ENCODE measurements around the gene PFN1. TPM values are rescaled to one million over a fixed set of nuclear protein-coding genes. Genes with fewer than 3 reads are reported as not detected.

PFN1 gene
- total and polyA plus RNA-seq, 9 of the 15 experiments (the other 6 are each of a cell fraction or from before 2014, with no cell fraction given) = 60.5 to 1,479 (median 456) TPM

GRCh38 chr17:4966844-4967538 is 18.7 kb upstream of the PFN1 start (continued):
- TF ChIP-seq SFPQ (IDR thresholded peaks at IDR 0.05; ENCODE audit: low read depth, low read length) (no peak), THRA (IDR thresholded peaks at IDR 0.05) (no peak), ATF3 (IDR thresholded peaks at IDR 0.05) (no peak), ATF3 (CRISPR knock-in tag; conservative IDR thresholded peaks at IDR 0.05) (no peak), CBFA2T3 (IDR thresholded peaks at IDR 0.05) (no peak), TEAD2 (tag; IDR thresholded peaks at IDR 0.05) (peak; percentile 89), KLF16 (IDR thresholded peaks at IDR 0.05) (no peak), ZNF589 (CRISPR knock-in tag; IDR thresholded peaks at IDR 0.05; ENCODE audit: low read depth) (0 out of 2 replicates have a peak, but pooled peaks have one; percentile 18), USF2 (CRISPR knock-in tag; IDR thresholded peaks at IDR 0.05) (peak; percentile 37), STAT5A (IDR thresholded peaks at IDR 0.05; ENCODE audit: borderline replicate concordance, low read length) (no peak), ZNF780A (CRISPR knock-in tag; IDR thresholded peaks at IDR 0.05) (no peak), HIVEP1 (CRISPR knock-in tag; IDR thresholded peaks at IDR 0.05) (no peak), FOXA1 (IDR thresholded peaks at IDR 0.05; ENCODE audit: borderline replicate concordance) (no peak), ZBED1 (IDR thresholded peaks at IDR 0.05) (no peak), HNRNPK (IDR thresholded peaks at IDR 0.05; ENCODE audit: low read depth, low read length, poor library complexity, severe bottlenecking) (no peak), COPS2 (conservative IDR thresholded peaks at IDR 0.05) (no peak), KDM4B (IDR thresholded peaks at IDR 0.05; ENCODE audit: borderline replicate concordance in 2 of 2, low read depth in 1 of 2) (no peak), TCF7L2 (IDR thresholded peaks at IDR 0.05; ENCODE audit: low read depth, low read length) (no peak), ZSCAN32 (CRISPR knock-in tag; IDR thresholded peaks at IDR 0.05) (no peak), DMBX1 (CRISPR knock-in tag; IDR thresholded peaks at IDR 0.05; ENCODE audit: borderline replicate concordance) (0 out of 2 replicates have a peak, but pooled peaks have one; percentile 62), TAF7 (tag; IDR thresholded peaks at IDR 0.05) (peak; percentile 8; the same call in 1 of the 2 replicates), ZFPM2 (CRISPR knock-in tag; IDR thresholded peaks at IDR 0.05) (no peak), MAZ (CRISPR knock-in tag; conservative IDR thresholded peaks at IDR 0.05 in 1 of 2, IDR thresholded peaks at IDR 0.05 in 1 of 2) (peak; percentile 11 to 43; a peak in 1 of 4 replicates), CBFA2T2 (conservative IDR thresholded peaks at IDR 0.05) (no peak), POLR3G (IDR thresholded peaks at IDR 0.05; ENCODE audit: extremely low read depth, insufficient read length, insufficient replicate concordance) (no peak), SMAD4 (CRISPR knock-in tag; conservative IDR thresholded peaks at IDR 0.05) (peak; percentile 42)
